ENCODE results near the gene A4GALT. TPM values are rescaled to one million over a fixed set of nuclear protein-coding genes. Genes with fewer than 3 reads are reported as not detected.

A4GALT gene
- total RNA-seq, 1 experiment from 2014 or later, result 3.4 TPM

DNA sequence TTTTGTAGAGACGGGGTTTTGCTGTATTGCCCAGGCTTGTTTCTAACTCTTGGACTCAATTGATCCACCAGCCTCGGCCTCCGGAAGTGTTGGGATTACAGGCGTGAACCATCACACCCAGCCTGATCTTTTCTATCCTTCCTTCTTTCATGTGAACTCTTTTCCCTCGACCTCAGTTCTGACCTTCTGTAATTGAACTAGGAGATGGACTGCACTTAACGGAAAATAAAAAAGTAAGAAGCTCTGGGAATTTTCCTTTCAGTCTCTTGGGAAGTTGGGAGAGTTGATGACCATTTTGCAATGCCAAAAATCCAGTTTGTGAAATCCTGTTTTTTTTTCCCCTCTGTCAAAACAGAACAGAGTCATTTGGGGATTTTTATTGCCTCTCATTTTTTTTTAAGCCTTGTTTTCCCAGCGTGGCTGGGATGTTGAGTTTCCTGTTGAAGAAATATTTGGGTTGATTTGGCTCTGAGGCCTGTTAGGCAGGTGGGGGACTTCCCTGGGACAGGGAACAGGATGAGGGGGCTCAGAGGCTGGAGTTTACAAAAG lies 44.5 kb downstream of the A4GALT start:
- H3K23ac ChIP-seq (ENCODE audit: insufficient read length, low read depth, low read length), result no peak overlapping the region
- Mint-ChIP-seq H3K36me3 (ENCODE audit: insufficient read depth in 1 of 3, low read depth in 3 of 3) (no peaks in the 10 kb centered on the region; a peak in 3 of 7 replicates), H3K9me3 (peaks cover 12 to 15% of the 10 kb centered on the region in 2 experiments), H3K4me3 (no peak overlapping the region), H3K27ac (peak overlapping the region in 1 of 3 experiments; percentile 45; a peak in 1 of 7 replicates), H3K4me1 (peaks cover 4% of the 10 kb centered on the region in 2 experiments; a peak in 1 of 4 replicates), H3K27me3 (ENCODE audit: low read depth) (peaks cover 12% of the 10 kb centered on the region)
- H3K27ac ChIP-seq (ENCODE audit: insufficient read length, low read depth, low read length), result no peak overlapping the region
- no peak overlapping the region for H2BK20ac ChIP-seq (ENCODE audit: low read depth, low read length, poor library complexity, severe bottlenecking)
- no peak for TF ChIP-seq CTCF (conservative IDR thresholded peaks at IDR 0.05)
- H3K56ac ChIP-seq (ENCODE audit: insufficient read length, low read depth, low read length), result no peak overlapping the region
- no peak overlapping the region for H4K5ac ChIP-seq (ENCODE audit: insufficient read length, low read depth, low read length)
- no peak overlapping the region for H2BK15ac ChIP-seq (ENCODE audit: low read depth, low read length)
- H3K79me2 ChIP-seq (ENCODE audit: insufficient read depth, low read length), result no peaks in the 10 kb centered on the region
- H4K8ac ChIP-seq (replicated peaks; ENCODE audit: insufficient read length, low read depth, low read length), result no peak overlapping the region
- no peak overlapping the region for H3T11ph ChIP-seq (ENCODE audit: low read length)
- no peak overlapping the region for H3K9ac ChIP-seq (ENCODE audit: extremely low read depth, insufficient read length, low read length)
- no peak for DNase-seq
- no peak overlapping the region for H2BK5ac ChIP-seq (ENCODE audit: insufficient read length, low read length)
- no peak overlapping the region for H4K91ac ChIP-seq (ENCODE audit: insufficient read length, low read depth, low read length)
- H3K14ac ChIP-seq (ENCODE audit: insufficient read depth, low read length), result no peak overlapping the region
- no peak overlapping the region for H2AFZ ChIP-seq (ENCODE audit: low read length)
- H2BK120ac ChIP-seq (ENCODE audit: low read depth, low read length, poor library complexity, severe bottlenecking), result no peak overlapping the region
- H3K9me3 ChIP-seq (ENCODE audit: control insufficient read depth, low read depth, low read length), result no peaks in the 10 kb centered on the region
- no peak overlapping the region for H3K4me2 ChIP-seq (ENCODE audit: insufficient read depth, insufficient read length, low read length)
- no peaks in the 10 kb centered on the region for H3K79me1 ChIP-seq (ENCODE audit: insufficient read depth, low read depth, low read length, poor library complexity, severe bottlenecking)
- WGBS (ENCODE audit: extremely low coverage, insufficient read length, low lambda C conversion rate), result no CpG with 5 or more reads among the region's 7 CpGs
- H3K4me1 ChIP-seq (ENCODE audit: insufficient read depth, low read length), result no peaks in the 10 kb centered on the region
- no peak overlapping the region for H2AK5ac ChIP-seq (ENCODE audit: insufficient read length, low read length)
- H4K20me1 ChIP-seq (ENCODE audit: control insufficient read depth, insufficient read depth, insufficient read length), result no peaks in the 10 kb centered on the region
- no peak overlapping the region for H3K18ac ChIP-seq (ENCODE audit: insufficient read length, low read depth, low read length)
- H2BK12ac ChIP-seq (ENCODE audit: insufficient read length, low read depth, low read length), result no peak overlapping the region
- H3K23me2 ChIP-seq (ENCODE audit: insufficient read length, low read depth, low read length, poor library complexity, severe bottlenecking), result no peaks in the 10 kb centered on the region
- no peak overlapping the region for H3K4ac ChIP-seq (ENCODE audit: low read depth, low read length)
- H3K27me3 ChIP-seq (ENCODE audit: insufficient read depth, low read length), result no peaks in the 10 kb centered on the region
